Astrocyte (in vitro differentiated cells and primary cell): ENCODE data around the gene HYAL1.

ENCODE experiments used
- CTCF ChIP-seq: IDR thresholded peaks from 2 replicates; pipeline ENCODE4 v1.5.1; 2011; ENCODE audit warnings: low read depth, mild to moderate bottlenecking, inconsistent platforms, low read length, moderate library complexity; ENCODE audit not compliant: insufficient read depth
- EZH2 ChIP-seq: IDR thresholded peaks from 2 replicates; pipeline ENCODE4 v1.6.1; 2012; ENCODE audit warnings: mild to moderate bottlenecking, low read length, inconsistent platforms; ENCODE audit not compliant: insufficient read depth

DNA sequence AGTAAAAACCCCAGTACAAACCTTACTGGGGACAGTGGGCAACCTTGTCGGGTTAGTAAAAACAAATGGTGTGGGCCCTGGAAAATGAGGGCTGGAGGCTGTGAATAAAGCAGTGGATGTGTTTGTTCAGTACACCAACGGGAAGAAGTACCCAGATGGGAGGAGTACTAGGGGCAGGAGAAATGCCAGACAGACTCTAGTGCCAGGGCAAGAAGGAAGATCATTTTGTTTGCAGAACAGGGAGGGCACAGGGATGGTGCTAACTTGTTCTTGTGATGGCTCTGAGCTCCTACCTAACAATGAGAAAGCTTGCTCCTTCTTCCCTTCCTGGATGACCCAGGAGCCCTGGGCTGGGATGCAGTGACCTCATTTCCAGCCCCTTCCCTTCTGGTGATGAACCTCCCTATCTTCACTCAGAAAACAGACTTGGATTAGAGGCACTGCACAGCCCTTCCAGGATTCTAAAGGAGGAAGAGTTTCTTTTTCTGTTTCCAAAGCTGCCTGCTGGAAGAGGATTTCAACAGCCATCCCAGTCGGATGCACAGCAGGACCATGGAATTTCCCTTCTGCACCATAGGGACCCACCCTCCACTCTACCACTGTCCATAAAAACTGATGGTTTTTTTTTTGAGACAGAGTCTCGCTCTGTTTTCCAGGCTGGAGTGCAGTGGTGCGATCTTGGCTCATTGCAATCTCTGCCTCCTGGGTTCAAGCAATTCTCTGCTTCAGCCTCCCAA is 31.1 kb upstream of the HYAL1 start:
- TF ChIP-seq CTCF (no peak), EZH2 (no peak)
